A673 (cell line): ENCODE measurements around the gene OR5B12. TPM values are rescaled to one million over a fixed set of nuclear protein-coding genes. Genes with fewer than 3 reads are reported as not detected.

ENCODE experiments used
- Bru-seq: library from RNA; stranded (reverse); fragments of 400-500 nt; gene quantifications from one replicate; lab custom pipeline; 2021; lab: Mats Ljungman, UMichigan
- BruChase-seq, 2 experiments: library from RNA; stranded (reverse); fragments of 400-500 nt; gene quantifications; one replicate each; lab custom pipeline; 2021; lab: Mats Ljungman, UMichigan
- BruUV-seq: library from RNA; stranded (reverse); fragments of 400-500 nt; replicated peaks from 2 replicates; lab custom pipeline; 2021; lab: Mats Ljungman, UMichigan
- CTCF ChIA-PET: fragments of 300-600 bp; sonication (Branson Sonifier 250); formaldehyde crosslinking; loops from one replicate; lab custom pipeline; 2022; ENCODE audit warnings: antibody characterized with exemption; lab: Charles Lee
- POLR2A ChIA-PET: fragments of 300-600 bp; sonication (Branson Sonifier 250); formaldehyde crosslinking; loops from one replicate; lab custom pipeline; 2022; ENCODE audit warnings: antibody characterized with exemption; ENCODE audit not compliant: low non-redundant PET; lab: Charles Lee
- DNase-seq: peaks from one replicate; pipeline ENCODE4 v3.0.0-alpha.2; 2015; ENCODE audit warnings: low spot score
- H3K27ac ChIP-seq: fragments of 200-600 bp; sonication (generic); 2 replicates; pipeline ENCODE4 v1.5.1; 2016; ENCODE audit warnings: mixed run types, low read depth, mild to moderate bottlenecking, mixed read lengths, antibody characterized with exemption, low read length; ENCODE audit not compliant: poor library complexity, severe bottlenecking
- H3K27me3 ChIP-seq: fragments of 200-600 bp; sonication (generic); replicated peaks from 2 replicates; pipeline ENCODE4 v1.6.1; 2017; ENCODE audit warnings: mixed run types, low read depth, mild to moderate bottlenecking, mixed read lengths, antibody characterized with exemption, low read length; ENCODE audit not compliant: insufficient read depth, poor library complexity
- H3K36me3 ChIP-seq: fragments of 200-600 bp; sonication (generic); 2 replicates; pipeline ENCODE4 v1.6.1; 2016; ENCODE audit warnings: mixed run types, mild to moderate bottlenecking, mixed read lengths, antibody characterized with exemption, low read length; ENCODE audit not compliant: insufficient read depth, poor library complexity, severe bottlenecking
- H3K4me1 ChIP-seq: fragments of 200-600 bp; sonication (generic); 2 replicates; pipeline ENCODE4 v1.6.1; 2017; ENCODE audit warnings: mixed run types, mild to moderate bottlenecking, mixed read lengths, antibody characterized with exemption, low read length; ENCODE audit not compliant: insufficient read depth, poor library complexity, severe bottlenecking
- H3K4me3 ChIP-seq: fragments of 200-600 bp; sonication (generic); 2 replicates; pipeline ENCODE4 v1.5.1; 2016; ENCODE audit warnings: low read depth, mixed run types, mild to moderate bottlenecking, mixed read lengths, low read length; ENCODE audit not compliant: poor library complexity, severe bottlenecking
- H3K9me3 ChIP-seq: fragments of 200-600 bp; sonication (generic); 2 replicates; pipeline ENCODE4 v1.6.1; 2016; ENCODE audit warnings: mixed run types, low read depth, mild to moderate bottlenecking, mixed read lengths, antibody characterized with exemption, low read length; ENCODE audit not compliant: poor library complexity, severe bottlenecking
- CTCF ChIP-seq: fragments of 300-800, 200-600 bp; sonication (generic); conservative IDR thresholded peaks from 2 replicates; pipeline ENCODE4 v1.5.1; 2017; ENCODE audit warnings: low read depth, mild to moderate bottlenecking, antibody characterized with exemption, low read length, moderate library complexity, mixed read lengths
- EZH2 ChIP-seq: fragments of 200-600 bp; sonication (generic); IDR thresholded peaks from 2 replicates; pipeline ENCODE4 v1.6.1; 2017; ENCODE audit warnings: borderline replicate concordance, low read depth, mild to moderate bottlenecking, mixed read lengths, antibody characterized with exemption, low read length; ENCODE audit not compliant: poor library complexity, severe bottlenecking
- intact Hi-C: fragments of 100-400 bp; cut with micrococcal nuclease; formaldehyde crosslinking; loops from one replicate; pipeline ENCODE4 v1.10.0; 2022; ENCODE audit not compliant: unreplicated experiment
- long read RNA-seq: library from polyadenylated mRNA; stranded (forward); transcript quantifications from one replicate; pipeline ENCODE4 v2.0.0, GENCODE V29; 2022
- total RNA-seq: library from RNA; stranded (reverse); gene quantifications from 2 replicates; pipeline ENCODE4 v1.2.3, GENCODE V29; 2021

The OR5B12 gene
- not detected in 2 replicates for total RNA-seq
- Bru-seq, nascent RNA: percentile 10 among the genes with signal in this experiment
- not detected for BruChase-seq, experiment 1, labeled RNA remaining after a 2-hour chase
- BruChase-seq, experiment 2, labeled RNA remaining after a 6-hour chase: not detected
- long read RNA-seq: 0 reads

- Histone ChIP-seq H3K4me3 (no peak within 1 kb of the TSS), H3K4me1 (no peaks in the 10 kb centered on the region), H3K27me3 (no peaks in the 10 kb centered on the region), H3K9me3 (no peaks in the 10 kb centered on the region), H3K36me3 (no peaks in the 10 kb centered on the region), H3K27ac (no peak within 1 kb of the TSS)
- BruUV-seq: no TSS peak
- intact Hi-C loops: no loop called here
- TF ChIP-seq EZH2: no peak
- no peak for TF ChIP-seq CTCF
- DNase-seq: no peak
- ChIA-PET CTCF (no interaction called here), POLR2A (no interaction called here)
These were observed at the start of gene OR5B12 for GRCh38 chr11:58442136-58442535. Gene OR5B12, minus strand, starts transcription at chr11:58442236. Its CDS starts 2,085 bp downstream, at chr11:58440151.

GRCh38 chr11:58490827-58491226, 48.8 kb upstream of the OR5B12 start:
- Histone ChIP-seq H3K4me3 (no peak overlapping the region), H3K36me3 (no peaks in the 10 kb centered on the region), H3K4me1 (no peaks in the 10 kb centered on the region), H3K9me3 (no peaks in the 10 kb centered on the region), H3K27ac (no peak overlapping the region), H3K27me3 (peaks cover 6% of the 10 kb centered on the region)
- CTCF ChIA-PET: no interaction called here
- no peak for DNase-seq
- BruUV-seq: no TSS peak
- intact Hi-C loops: no loop called here
- no peak for TF ChIP-seq CTCF
- no peak for TF ChIP-seq EZH2
- POLR2A ChIA-PET: no interaction called here

- ChIA-PET CTCF (no interaction called here), POLR2A (no interaction called here)
- no peak for DNase-seq
- Histone ChIP-seq H3K9me3 (no peaks in the 10 kb centered on the region), H3K27me3 (no peaks in the 10 kb centered on the region), H3K4me1 (no peaks in the 10 kb centered on the region), H3K4me3 (no peak overlapping the region), H3K36me3 (no peaks in the 10 kb centered on the region), H3K27ac (no peak overlapping the region)
- intact Hi-C loops: no loop called here
- no TSS peak for BruUV-seq
- TF ChIP-seq CTCF (no peak), EZH2 (no peak)
These were observed 45.1 kb upstream of the OR5B12 start for GRCh38 chr11:58487170-58487569.
